Erythroblast (primary cell): Measurements from ENCODE around the gene AKAP8L.

Source experiments
- GATA1 ChIP-seq: IDR thresholded peaks from 2 replicates; pipeline ENCODE4 v1.6.1; 2011; ENCODE audit warnings: low read depth, mild to moderate bottlenecking, control low read depth, low read length, moderate library complexity
- POLR2A ChIP-seq: IDR thresholded peaks from 2 replicates; pipeline ENCODE4 v1.6.1; 2011; ENCODE audit warnings: mild to moderate bottlenecking, low read length

DNA sequence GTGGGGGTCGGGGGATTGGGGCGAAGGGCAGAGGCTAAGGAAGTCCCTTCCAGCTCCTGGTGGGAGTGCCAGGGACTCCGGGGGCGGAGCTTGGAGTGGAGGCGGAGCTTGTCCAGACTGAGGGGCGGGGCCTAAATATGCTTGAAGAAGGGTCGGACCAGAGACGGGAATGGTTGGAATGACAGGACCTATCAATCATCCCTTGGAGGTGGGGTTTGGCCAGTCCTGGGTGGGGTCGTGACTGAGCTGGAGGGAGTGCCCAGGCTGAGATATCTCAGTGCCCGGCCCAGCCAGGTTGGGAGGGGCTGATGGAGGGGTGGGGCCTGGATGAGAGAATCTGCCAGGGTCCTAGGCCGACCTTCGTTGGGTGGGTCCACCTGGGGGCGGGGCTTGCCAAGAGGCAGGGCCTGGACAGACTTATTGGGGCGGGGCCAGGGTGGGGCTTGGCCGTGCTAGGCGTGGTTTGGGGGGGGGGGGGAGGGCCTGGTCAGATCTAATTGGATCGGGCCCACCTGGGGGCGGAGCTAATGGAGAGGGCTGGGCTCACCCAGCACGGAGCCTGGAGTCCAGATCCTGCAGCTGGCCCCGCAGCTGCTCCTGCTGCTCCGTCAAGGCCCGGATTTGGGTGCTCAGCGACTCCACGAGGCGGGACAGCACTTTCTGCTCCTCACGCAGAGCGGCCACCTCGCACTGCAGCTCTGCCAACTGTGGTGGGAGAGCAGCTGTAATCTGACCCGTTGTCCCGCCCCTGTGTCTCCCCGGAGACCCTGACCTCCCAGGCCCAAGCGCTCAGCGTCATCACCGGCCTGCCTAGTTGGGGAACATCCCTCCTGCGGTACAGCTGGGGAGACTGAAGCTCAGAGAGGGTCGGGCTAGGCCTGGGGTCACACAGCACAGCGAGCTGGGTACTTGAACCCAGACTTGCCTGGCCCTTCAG is 33.6 kb upstream of the AKAP8L start:
- TF ChIP-seq POLR2A (no peak), GATA1 (no peak)
